ENCODE results near the gene P2RY6. TPM values are rescaled to one million over a fixed set of nuclear protein-coding genes. Genes with fewer than 3 reads are reported as not detected.

The P2RY6 gene
- total and polyA plus RNA-seq, 11 donors, result 0.56 to 17.7 (median 2.0) TPM

DNA sequence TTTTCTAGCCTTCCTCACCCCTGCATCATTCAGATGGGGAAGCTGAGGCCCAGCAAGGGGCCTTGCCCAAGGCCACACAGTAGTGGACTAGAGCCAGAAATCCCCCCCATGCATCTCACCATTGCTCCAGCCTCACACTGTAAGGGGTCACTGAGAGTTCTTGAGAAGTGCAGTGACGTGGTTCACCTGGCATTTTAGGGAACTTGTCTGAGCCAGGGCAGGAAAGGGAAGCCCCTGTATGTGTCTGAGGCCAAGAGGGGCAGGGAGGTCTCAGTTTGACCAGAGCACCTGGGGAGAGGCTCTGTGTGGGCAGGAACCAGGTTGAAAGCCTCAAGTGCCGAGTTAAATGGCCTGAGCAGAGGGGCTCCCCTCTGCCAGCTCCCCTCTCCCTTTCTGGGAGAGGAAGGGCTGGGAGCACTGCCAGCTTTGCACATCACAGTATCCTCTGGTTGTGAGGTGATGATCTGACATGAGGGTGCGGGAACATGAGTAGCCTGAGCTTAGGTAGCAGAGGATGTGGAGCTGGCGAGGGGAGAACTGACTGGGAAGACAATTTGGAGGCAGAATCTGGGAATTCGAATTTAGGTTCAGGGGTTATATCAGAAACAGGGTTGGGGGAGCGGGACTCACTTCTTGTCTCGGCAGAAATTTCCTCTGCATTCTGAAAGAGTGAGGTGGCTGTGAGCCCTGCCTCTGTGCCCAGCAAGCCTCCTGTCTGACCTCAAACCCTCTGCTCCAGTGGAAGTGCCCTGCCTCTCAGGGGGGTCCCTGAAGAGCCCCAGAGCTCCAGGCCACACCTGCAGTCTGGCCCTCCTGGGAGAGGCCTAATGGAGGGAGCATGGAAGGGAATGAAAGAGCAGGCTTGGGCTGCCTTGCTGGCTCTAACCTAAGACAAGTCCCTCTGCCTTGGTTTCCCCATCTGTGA is 50.5 kb downstream of the P2RY6 start:
- TF ChIP-seq, protein P1, sequence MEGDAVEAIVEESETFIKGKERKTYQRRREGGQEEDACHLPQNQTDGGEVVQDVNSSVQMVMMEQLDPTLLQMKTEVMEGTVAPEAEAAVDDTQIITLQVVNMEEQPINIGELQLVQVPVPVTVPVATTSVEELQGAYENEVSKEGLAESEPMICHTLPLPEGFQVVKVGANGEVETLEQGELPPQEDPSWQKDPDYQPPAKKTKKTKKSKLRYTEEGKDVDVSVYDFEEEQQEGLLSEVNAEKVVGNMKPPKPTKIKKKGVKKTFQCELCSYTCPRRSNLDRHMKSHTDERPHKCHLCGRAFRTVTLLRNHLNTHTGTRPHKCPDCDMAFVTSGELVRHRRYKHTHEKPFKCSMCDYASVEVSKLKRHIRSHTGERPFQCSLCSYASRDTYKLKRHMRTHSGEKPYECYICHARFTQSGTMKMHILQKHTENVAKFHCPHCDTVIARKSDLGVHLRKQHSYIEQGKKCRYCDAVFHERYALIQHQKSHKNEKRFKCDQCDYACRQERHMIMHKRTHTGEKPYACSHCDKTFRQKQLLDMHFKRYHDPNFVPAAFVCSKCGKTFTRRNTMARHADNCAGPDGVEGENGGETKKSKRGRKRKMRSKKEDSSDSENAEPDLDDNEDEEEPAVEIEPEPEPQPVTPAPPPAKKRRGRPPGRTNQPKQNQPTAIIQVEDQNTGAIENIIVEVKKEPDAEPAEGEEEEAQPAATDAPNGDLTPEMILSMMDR (IDR thresholded peaks at IDR 0.05), result no peak
- no peak for TF ChIP-seq POLR2A (IDR thresholded peaks at IDR 0.05)
- DNase-seq, result no peak
- WGBS, 4 donors, result 29 to 48% (median 44%) methylated on average over 7 of the region's 7 CpGs
- Histone ChIP-seq H3K4me3 (peak overlapping the region in 4 of 12 donors; percentile 6 to 28 (median 21)), H3K36me3 (peaks cover 0 to 10% (median 0%) of the 10 kb centered on the region in 9 donors), H3K27ac (peak overlapping the region; percentile 49 to 99 (median 86)), H3K4me1 (peaks cover 31 to 100% (median 92%) of the 10 kb centered on the region in 12 donors), H3K9me3 (no peaks in the 10 kb centered on the region), H3K27me3 (no peaks in the 10 kb centered on the region)
- intact Hi-C loops (cut with DNase I), result loop anchor here in 2 of 10 donors (1.0 to 2.0 kb wide), 2 partner anchors 12 to 14 kb away; partner anchors contain the start of gene ARHGEF17 (in 1 of the 2)
- ATAC-seq, result no peak

DNA sequence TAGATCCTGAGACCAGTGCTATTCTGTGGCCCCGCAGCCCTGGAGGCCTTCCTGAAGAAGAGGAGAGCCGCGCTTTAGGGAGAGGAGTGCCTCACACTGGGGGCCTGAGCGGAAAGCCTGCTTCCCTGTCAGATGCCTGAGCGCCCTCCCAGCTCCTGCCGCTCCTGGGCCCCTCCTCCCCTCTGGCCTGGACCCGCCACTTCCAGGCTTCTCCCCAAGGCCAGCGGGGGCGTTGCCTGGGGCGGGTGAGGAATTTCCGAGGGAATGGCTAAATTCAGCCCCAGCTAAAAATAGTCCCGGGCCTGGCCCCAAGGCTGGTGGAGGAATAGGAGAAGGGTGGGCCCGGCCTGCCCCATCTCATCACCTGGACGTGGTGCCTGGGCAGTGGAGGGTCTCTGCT is 51.3 kb downstream of the P2RY6 start:
- peaks cover 0 to 10% (median 0%) of the 10 kb centered on the region in 9 donors for H3K36me3 ChIP-seq
- H3K27ac ChIP-seq, result peak overlapping the region; percentile 49 to 99 (median 86)
- intact Hi-C loops (cut with DNase I), result loop anchor here in 1 of 10 donors (2.0 kb wide), 1 partner anchor 15 kb away; the partner anchor contains the start of gene ARHGEF17
- H3K27me3 ChIP-seq, result no peaks in the 10 kb centered on the region
- peak in 1 of 2 donors; percentile 51 for TF ChIP-seq POLR2A (IDR thresholded peaks at IDR 0.05)
- TF ChIP-seq, protein P1 (IDR thresholded peaks at IDR 0.05), result peak in 1 of 12 donors; percentile 19
- H3K4me3 ChIP-seq, result peak overlapping the region in 6 of 12 donors; percentile 6 to 32 (median 16)
- H3K9me3 ChIP-seq, result no peaks in the 10 kb centered on the region
- 0 to 21% (median 7%) methylated on average over 8 to 14 of the region's 14 CpGs for WGBS, 4 donors
- peak; percentile 52 to 84 (median 60) for ATAC-seq
- DNase-seq, result peak; percentile 86 to 91 (median 89)
- H3K4me1 ChIP-seq, result peaks cover 31 to 100% (median 89%) of the 10 kb centered on the region in 12 donors

DNA sequence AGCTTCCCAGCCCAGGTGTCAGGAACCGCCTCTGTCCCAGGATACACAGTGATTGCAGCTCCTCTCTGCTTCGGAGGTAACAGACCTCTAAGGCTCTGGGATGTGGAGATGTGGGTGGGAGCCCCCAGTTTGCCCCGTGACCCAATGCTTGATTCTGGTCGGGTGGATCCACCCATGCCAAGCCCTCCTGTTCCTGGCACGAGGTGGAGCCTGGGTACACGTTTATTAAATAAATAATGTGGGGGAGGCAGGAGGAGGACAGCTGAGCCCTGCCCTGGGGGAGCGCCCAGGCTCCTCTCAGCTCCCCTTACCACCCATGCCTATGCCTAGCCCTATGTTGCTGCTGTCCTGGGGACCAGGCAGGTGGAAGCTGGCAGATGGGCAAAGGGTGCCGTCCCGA is 52.0 kb downstream of the P2RY6 start:
- Histone ChIP-seq H3K27ac (peak overlapping the region; percentile 49 to 99 (median 86)), H3K27me3 (no peaks in the 10 kb centered on the region), H3K4me3 (peak overlapping the region in 2 of 12 donors; percentile 8 to 32), H3K4me1 (peaks cover 31 to 100% (median 84%) of the 10 kb centered on the region in 12 donors), H3K9me3 (no peaks in the 10 kb centered on the region), H3K36me3 (peaks cover 0 to 10% (median 0%) of the 10 kb centered on the region in 9 donors)
- WGBS, 4 donors, result 52 to 75% (median 55%) methylated on average over 5 to 9 of the region's 9 CpGs
- DNase-seq, result no peak
- no peak for ATAC-seq
- intact Hi-C loops (cut with DNase I), result no loop called here
- TF ChIP-seq, protein P1 (IDR thresholded peaks at IDR 0.05), result no peak
- no peak for TF ChIP-seq POLR2A (IDR thresholded peaks at IDR 0.05)

DNA sequence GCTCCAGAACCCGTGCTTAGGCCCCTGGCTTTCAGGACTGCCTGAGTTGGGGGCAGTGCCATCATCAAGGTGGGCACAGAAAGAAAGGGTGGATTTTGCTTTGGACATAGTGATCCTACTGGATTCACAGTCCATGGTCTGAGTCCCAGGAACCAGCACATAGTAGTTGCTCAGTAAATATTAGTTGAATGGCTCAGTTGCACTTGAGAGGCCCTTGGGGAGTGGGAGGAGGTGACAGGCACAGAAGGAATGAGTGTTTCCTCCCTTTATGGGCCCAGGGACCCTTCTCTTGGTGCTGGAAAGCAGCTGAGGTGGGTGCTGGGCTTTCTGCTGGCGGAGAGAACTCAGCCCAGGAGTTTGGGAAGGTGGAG is 52.5 kb downstream of the P2RY6 start:
- peaks cover 0 to 10% (median 0%) of the 10 kb centered on the region in 9 donors for H3K36me3 ChIP-seq
- 85 to 91% (median 86%) methylated on average over 2 of the region's 2 CpGs for WGBS, 4 donors
- ATAC-seq (no peak), DNase-seq (no peak)
- intact Hi-C loops (cut with DNase I), result no loop called here
- peak overlapping the region; percentile 49 to 99 (median 86) for H3K27ac ChIP-seq
- H3K9me3 ChIP-seq, result no peaks in the 10 kb centered on the region
- TF ChIP-seq POLR2A (IDR thresholded peaks at IDR 0.05), result no peak
- TF ChIP-seq, protein P1 (IDR thresholded peaks at IDR 0.05), result no peak
- no peaks in the 10 kb centered on the region for H3K27me3 ChIP-seq
- H3K4me3 ChIP-seq, result no peak overlapping the region
- peaks cover 31 to 97% (median 82%) of the 10 kb centered on the region in 12 donors for H3K4me1 ChIP-seq
